Ecto neural progenitor cell (in vitro differentiated cells): Measurements from ENCODE around the gene IL19.
"Not testable (repeated sequence)": the region's sequence is repeated elsewhere in the genome, so short reads cannot be mapped to it uniquely, and the experiment has no call there.

Experiments used
- DNase-seq: peaks from one replicate; pipeline ENCODE4 v3.0.0-alpha.2; 2018; ENCODE audit warnings: low spot score

Gene IL19

GRCh38 chr1:206833801-206834200 is 63.2 kb downstream of the IL19 start:
- no peak for DNase-seq

- DNase-seq, result no peak
These were observed 63.6 kb downstream of the IL19 start for GRCh38 chr1:206834217-206834616.

- no peak for DNase-seq
These were observed 64.1 kb downstream of the IL19 start for GRCh38 chr1:206834711-206835110.

GRCh38 chr1:206835186-206835585 is 64.6 kb downstream of the IL19 start:
- DNase-seq, result no peak

- no peak for DNase-seq
These were observed 65.5 kb downstream of the IL19 start for GRCh38 chr1:206836111-206836510.

- no peak for DNase-seq
These were observed 68.5 kb downstream of the IL19 start for GRCh38 chr1:206839006-206839560.

GRCh38 chr1:206839857-206840256 is 69.3 kb downstream of the IL19 start:
- DNase-seq, result no peak

- no peak for DNase-seq
These were observed 71.2 kb downstream of the IL19 start for GRCh38 chr1:206841609-206842323.

GRCh38 chr1:206842854-206843253 is 72.3 kb downstream of the IL19 start:
- no peak for DNase-seq

GRCh38 chr1:206843626-206844025 is 73.1 kb downstream of the IL19 start:
- no peak for DNase-seq

- DNase-seq, result no peak
These were observed 75.9 kb downstream of the IL19 start for GRCh38 chr1:206846487-206846886.

- DNase-seq, result no peak
These were observed 76.8 kb downstream of the IL19 start for GRCh38 chr1:206847337-206847834.

- DNase-seq, result no peak
These were observed 77.4 kb downstream of the IL19 start for GRCh38 chr1:206847946-206848345.

GRCh38 chr1:206850401-206850800 is 79.8 kb downstream of the IL19 start:
- no peak for DNase-seq

- DNase-seq, result no peak
These were observed 80.9 kb downstream of the IL19 start for GRCh38 chr1:206851341-206852010.

GRCh38 chr1:206852662-206853061 is 82.1 kb downstream of the IL19 start:
- not testable (repeated sequence) for DNase-seq

GRCh38 chr1:206853696-206854095 is 83.1 kb downstream of the IL19 start:
- DNase-seq, result not testable (repeated sequence)

- no peak for DNase-seq
These were observed 84.0 kb downstream of the IL19 start for GRCh38 chr1:206854401-206855129.

GRCh38 chr1:206855859-206856258 is 85.3 kb downstream of the IL19 start:
- no peak for DNase-seq

GRCh38 chr1:206856674-206857464 is 86.3 kb downstream of the IL19 start:
- DNase-seq, result no peak

GRCh38 chr1:206859082-206859521 is 88.5 kb downstream of the IL19 start:
- no peak for DNase-seq

- no peak for DNase-seq
These were observed 89.6 kb downstream of the IL19 start for GRCh38 chr1:206860165-206860564.
